Thoracic aorta (tissue), 2 donors: ENCODE results near the gene SYCP2. TPM values are rescaled to one million over a fixed set of nuclear protein-coding genes. Genes with fewer than 3 reads are reported as not detected.

Source experiments
- ATAC-seq: fragments of 150-250 bp; one replicate; pipeline ENCODE4 v1.8.0; 2017; ENCODE audit warnings: low read depth; ENCODE audit not compliant: insufficient number of reproducible peaks, low FRiP score
- DNase-seq: peaks from one replicate; pipeline ENCODE4 v3.0.0-alpha.2; 2020; ENCODE audit warnings: low spot score
- H3K27ac ChIP-seq, 2 donors: fragments of 200-600 bp; sonication (generic); 1 replicate in 1 of 2; 2 replicates in 1 of 2; pipeline ENCODE4 v1.5.1; 2016; ENCODE audit warnings: mild to moderate bottlenecking in 2 of 2, moderate library complexity in 2 of 2
- H3K27me3 ChIP-seq: fragments of 200-600 bp; sonication (generic); replicated peaks from 2 replicates; pipeline ENCODE4 v1.6.0; 2016; ENCODE audit warnings: mild to moderate bottlenecking; ENCODE audit not compliant: insufficient read depth
- H3K36me3 ChIP-seq: fragments of 200-600 bp; sonication (generic); one replicate; pipeline ENCODE4 v1.5.1; 2016
- H3K4me1 ChIP-seq, 2 donors: fragments of 200-600 bp; sonication (generic); 1 replicate in 1 of 2; 2 replicates in 1 of 2; pipeline versions ENCODE4 v1.5.1 to v1.6.0; 2016; ENCODE audit warnings: low read depth in 2 of 2, mild to moderate bottlenecking in 1 of 2; ENCODE audit not compliant: control insufficient read depth in 1 of 2
- H3K4me3 ChIP-seq: fragments of 200-600 bp; sonication (generic); 2 replicates; pipeline ENCODE4 v1.5.1; 2016; ENCODE audit warnings: mild to moderate bottlenecking
- H3K9me3 ChIP-seq: fragments of 200-600 bp; sonication (generic); 2 replicates; pipeline ENCODE4 v1.5.1; 2016
- CTCF ChIP-seq: fragments of 200-600 bp; sonication (generic); IDR thresholded peaks from one replicate; pipeline ENCODE4 v1.5.1; 2019; ENCODE audit warnings: antibody characterized with exemption
- total RNA-seq, 2 donors: library from RNA; depleted of rRNA; stranded (reverse); fragments of >200 nt; gene quantifications; one replicate each; pipeline versions ENCODE4 v1.1.0 to v1.2.3, GENCODE V29; 2016

Gene SYCP2
- total RNA-seq, 2 donors from 2014 or later: 0.71 to 0.95 TPM

DNA sequence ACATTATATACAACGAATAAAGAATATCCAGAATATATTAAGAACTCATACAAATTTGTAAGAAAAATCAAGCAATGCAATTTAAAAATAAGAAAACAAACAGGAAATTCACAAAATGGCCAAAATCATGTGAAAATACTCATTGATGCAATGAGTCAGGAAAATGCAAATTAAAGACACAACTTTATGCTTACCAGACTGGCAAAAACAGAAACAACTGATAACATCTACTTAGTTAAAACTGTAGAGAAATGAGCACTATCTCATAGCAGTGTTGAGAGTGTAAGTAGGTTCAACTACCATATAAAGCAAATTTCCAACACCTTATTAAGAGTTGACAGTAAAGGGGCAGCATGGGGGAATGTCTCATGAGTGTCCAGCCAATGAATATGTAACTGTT, 62.3 kb downstream of the SYCP2 start:
- no peak overlapping the region for H3K27ac ChIP-seq
- H3K9me3 ChIP-seq: no peaks in the 10 kb centered on the region
- ATAC-seq (no peak), DNase-seq (no peak)
- H3K4me3 ChIP-seq: no peak overlapping the region
- no peak for TF ChIP-seq CTCF
- no peaks in the 10 kb centered on the region for H3K27me3 ChIP-seq
- H3K4me1 ChIP-seq: no peaks in the 10 kb centered on the region
- no peaks in the 10 kb centered on the region for H3K36me3 ChIP-seq

DNA sequence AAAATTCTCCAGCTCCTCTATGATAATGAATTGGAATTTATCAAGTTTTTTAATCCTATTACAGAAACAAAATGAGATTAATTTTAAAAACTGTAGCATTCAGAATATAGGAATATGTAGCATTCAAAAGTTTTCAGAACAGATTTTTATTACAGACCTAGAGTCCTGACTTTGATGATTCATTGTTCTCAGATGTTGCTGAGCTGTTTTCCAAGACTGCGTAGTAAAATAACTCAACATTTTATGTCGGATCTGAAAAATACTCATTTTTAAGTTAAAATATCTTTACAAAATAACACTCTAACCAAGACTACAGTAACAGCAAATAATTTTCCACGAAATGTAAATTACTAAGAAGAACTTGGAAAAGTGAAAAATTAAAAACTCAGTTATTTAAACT, 67.1 kb downstream of the SYCP2 start:
- no peaks in the 10 kb centered on the region for H3K27me3 ChIP-seq
- no peak overlapping the region for H3K27ac ChIP-seq
- no peak for TF ChIP-seq CTCF
- no peak overlapping the region for H3K4me3 ChIP-seq
- DNase-seq: no peak
- ATAC-seq: no peak
- no peaks in the 10 kb centered on the region for H3K36me3 ChIP-seq
- no peaks in the 10 kb centered on the region for H3K4me1 ChIP-seq
- H3K9me3 ChIP-seq: no peaks in the 10 kb centered on the region

DNA sequence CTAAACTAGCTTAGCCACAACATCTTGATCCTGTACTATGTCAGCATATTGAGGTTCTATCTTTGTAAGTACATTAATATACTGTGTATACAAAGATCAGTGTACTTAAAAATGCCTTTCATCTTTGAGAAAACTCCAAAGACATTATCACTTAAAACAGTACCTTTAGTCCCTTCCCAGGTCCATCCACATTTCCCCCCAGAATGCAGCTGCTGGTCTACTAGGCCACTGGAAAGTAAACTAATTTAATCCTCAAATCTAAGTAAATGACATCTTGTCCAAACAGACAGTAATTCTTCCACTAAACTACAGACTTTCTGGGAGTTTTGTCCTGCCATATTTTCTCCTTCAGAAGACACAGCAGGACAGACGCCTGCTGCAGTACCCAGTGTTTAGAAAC, 68.7 kb downstream of the SYCP2 start:
- H3K27me3 ChIP-seq: no peaks in the 10 kb centered on the region
- H3K9me3 ChIP-seq: no peaks in the 10 kb centered on the region
- DNase-seq (no peak), ATAC-seq (no peak)
- no peak overlapping the region for H3K27ac ChIP-seq
- no peak for TF ChIP-seq CTCF
- no peaks in the 10 kb centered on the region for H3K36me3 ChIP-seq
- H3K4me1 ChIP-seq: no peaks in the 10 kb centered on the region
- H3K4me3 ChIP-seq: no peak overlapping the region

GRCh38 chr20:59863058-59863457, 70.4 kb downstream of the SYCP2 start:
- no peaks in the 10 kb centered on the region for H3K4me1 ChIP-seq
- no peaks in the 10 kb centered on the region for H3K36me3 ChIP-seq
- H3K4me3 ChIP-seq: no peak overlapping the region
- H3K9me3 ChIP-seq: no peaks in the 10 kb centered on the region
- H3K27ac ChIP-seq: no peak overlapping the region
- H3K27me3 ChIP-seq: no peaks in the 10 kb centered on the region
- DNase-seq (no peak), ATAC-seq (no peak)
- TF ChIP-seq CTCF: no peak

GRCh38 chr20:59861401-59861800, 72.0 kb downstream of the SYCP2 start:
- ATAC-seq: no peak
- TF ChIP-seq CTCF: no peak

More at GRCh38 chr20:59861401-59861800, 72.0 kb downstream of the SYCP2 start:
- no peaks in the 10 kb centered on the region for H3K36me3 ChIP-seq
- no peaks in the 10 kb centered on the region for H3K4me1 ChIP-seq
- no peak for DNase-seq
- H3K27ac ChIP-seq: no peak overlapping the region
- H3K27me3 ChIP-seq: no peaks in the 10 kb centered on the region
- H3K4me3 ChIP-seq: no peak overlapping the region
- no peaks in the 10 kb centered on the region for H3K9me3 ChIP-seq
